ENCODE data around the gene APRT. TPM values are rescaled to one million over a fixed set of nuclear protein-coding genes. Genes with fewer than 3 reads are reported as not detected.

APRT gene
- total and polyA plus RNA-seq, 8 donors = 38.8 to 88.2 (median 68.4) TPM

GRCh38 chr16:88787579-88788314 lies 24.0 kb downstream of the APRT start:
- ATAC-seq = no peak
- Histone ChIP-seq H3K9me3 (no peaks in the 10 kb centered on the region), H3K4me1 (peaks cover 0 to 3% (median 0%) of the 10 kb centered on the region in 3 donors), H3K27ac (no peak overlapping the region), H3K4me3 (no peak overlapping the region), H3K27me3 (no peaks in the 10 kb centered on the region), H3K36me3 (no peaks in the 10 kb centered on the region)
- FAIRE-seq = no peak
- no peak for TF ChIP-seq CTCF (IDR thresholded peaks at IDR 0.05)
- intact Hi-C loops (cut with DNase I) = loop anchor here in 1 of 3 donors (5.0 kb wide), 1 partner anchor 45 kb away; no protein-coding TSS in a partner anchor
- 77 to 87% methylated on average over 11 of the region's 11 CpGs for WGBS, 2 donors
- DNase-seq = no peak

GRCh38 chr16:88785106-88785924 lies 26.4 kb downstream of the APRT start, which contains the start of gene PIEZO1:
Gene PIEZO1, minus strand, starts transcription at chr16:88785220. Its CDS starts 256 bp downstream, at chr16:88784964.
- DNase-seq (peak in 5 of 6 donors; percentile 58 to 91 (median 78)), ATAC-seq (peak; percentile 51 to 72 (median 68)), FAIRE-seq (no peak)
- Histone ChIP-seq H3K4me3 (peak within 1 kb of the TSS; percentile 54 to 89 (median 73)), H3K27me3 (no peaks in the 10 kb centered on the region), H3K36me3 (no peaks in the 10 kb centered on the region), H3K4me1 (peaks cover 0 to 3% (median 0%) of the 10 kb centered on the region in 3 donors), H3K27ac (peak within 1 kb of the TSS; percentile 64 to 90 (median 72)), H3K9me3 (no peaks in the 10 kb centered on the region)
- WGBS, 2 donors = 4 to 5% methylated on average over 71 to 110 of the region's 110 CpGs
- intact Hi-C loops (cut with DNase I) = loop anchor here in 1 of 3 donors (5.0 kb wide), 1 partner anchor 43 kb away; no protein-coding TSS in a partner anchor
- peak; percentile 47 to 76 (median 69) for TF ChIP-seq CTCF (IDR thresholded peaks at IDR 0.05)

GRCh38 chr16:88784856-88785105 lies 26.9 kb downstream of the APRT start:
- FAIRE-seq (no peak), ATAC-seq (peak; percentile 14 to 57 (median 31)), DNase-seq (no peak)
- Histone ChIP-seq H3K36me3 (no peaks in the 10 kb centered on the region), H3K27ac (peak overlapping the region; percentile 64 to 90 (median 72)), H3K9me3 (no peaks in the 10 kb centered on the region), H3K4me1 (peaks cover 0 to 3% (median 0%) of the 10 kb centered on the region in 3 donors), H3K27me3 (no peaks in the 10 kb centered on the region), H3K4me3 (peak overlapping the region; percentile 54 to 89 (median 73))
- no peak for TF ChIP-seq CTCF (IDR thresholded peaks at IDR 0.05)
- intact Hi-C loops (cut with DNase I) = loop anchor here in 2 of 3 donors (5.0 kb wide), 1 partner anchor 42 kb away; no protein-coding TSS in a partner anchor
- WGBS, 2 donors = 1% methylated on average over 25 to 32 of the region's 32 CpGs

GRCh38 chr16:88784074-88784855 lies 27.5 kb downstream of the APRT start:
- TF ChIP-seq CTCF (IDR thresholded peaks at IDR 0.05) = peak in 1 of 4 donors; percentile 28
- intact Hi-C loops (cut with DNase I) = loop anchor here in 1 of 3 donors (5.0 kb wide), 1 partner anchor 42 kb away; no protein-coding TSS in a partner anchor
- Histone ChIP-seq H3K4me3 (peak overlapping the region; percentile 54 to 89 (median 73)), H3K9me3 (no peaks in the 10 kb centered on the region), H3K4me1 (peaks cover 0 to 3% (median 0%) of the 10 kb centered on the region in 3 donors), H3K27me3 (no peaks in the 10 kb centered on the region), H3K36me3 (no peaks in the 10 kb centered on the region), H3K27ac (peak overlapping the region; percentile 64 to 90 (median 72))
- 15 to 16% methylated on average over 51 to 74 of the region's 74 CpGs for WGBS, 2 donors
- peak in 5 of 6 donors; percentile 52 to 83 (median 70) for DNase-seq
- no peak for FAIRE-seq
- peak; percentile 62 to 72 (median 65) for ATAC-seq
